Esophagus (tissue), 2 donors: ENCODE data around the gene CENPQ. TPM values are rescaled to one million over a fixed set of nuclear protein-coding genes. Genes with fewer than 3 reads are reported as not detected.

Experiments used
- H3K27ac ChIP-seq, 2 donors: one replicate each; pipeline ENCODE4 v1.5.1; 2013; ENCODE audit warnings: low read depth in 2 of 2, mild to moderate bottlenecking in 2 of 2, inconsistent platforms in 1 of 2, low read length in 1 of 2, moderate library complexity in 1 of 2
- H3K27me3 ChIP-seq, 2 donors: one replicate each; pipeline ENCODE4 v1.6.1; 2013; ENCODE audit warnings: low read length in 2 of 2, control low read depth in 1 of 2, mild to moderate bottlenecking in 1 of 2; ENCODE audit not compliant: insufficient read depth in 2 of 2, control insufficient read depth in 1 of 2
- H3K36me3 ChIP-seq, 2 donors: one replicate each; pipeline ENCODE4 v1.6.1; 2013; ENCODE audit warnings: low read length in 1 of 2; ENCODE audit not compliant: control insufficient read depth in 2 of 2, insufficient read depth in 2 of 2
- H3K4me1 ChIP-seq, 2 donors: one replicate each; pipeline ENCODE4 v1.6.1; 2013; ENCODE audit warnings: low read length in 1 of 2; ENCODE audit not compliant: control insufficient read depth in 2 of 2, insufficient read depth in 2 of 2
- H3K4me3 ChIP-seq, 2 donors: one replicate each; pipeline ENCODE4 v1.5.1; 2013; ENCODE audit warnings: low read length in 2 of 2, mild to moderate bottlenecking in 2 of 2, low read depth in 1 of 2, moderate library complexity in 1 of 2
- H3K9me3 ChIP-seq, 2 donors: one replicate each; pipeline ENCODE4 v1.6.1; 2013; ENCODE audit warnings: mild to moderate bottlenecking in 2 of 2, low read depth in 1 of 2, low read length in 1 of 2, moderate library complexity in 1 of 2; ENCODE audit not compliant: control insufficient read depth in 2 of 2, insufficient read depth in 1 of 2
- WGBS, 2 donors: extraction: QIAGEN DNeasy Blood & Tissue Kit; methylation state at CpG; one replicate each; pipeline ENCODE4 v1.1.7; 2013; 5-methylcytosine and 5-hydroxymethylcytosine counted together
- polyA plus RNA-seq, 2 donors: library from polyadenylated mRNA; stranded (reverse); fragments of 200-250 nt; gene quantifications; one replicate each; pipeline ENCODE4 v1.2.3, GENCODE V29; 2013
- donor health status: healthy with polysubstance abuse.
- donor health status: Bipolar disorder and iron deficiency.

Gene CENPQ
- polyA plus RNA-seq, 2 donors = 2.8 to 4.2 TPM

DNA sequence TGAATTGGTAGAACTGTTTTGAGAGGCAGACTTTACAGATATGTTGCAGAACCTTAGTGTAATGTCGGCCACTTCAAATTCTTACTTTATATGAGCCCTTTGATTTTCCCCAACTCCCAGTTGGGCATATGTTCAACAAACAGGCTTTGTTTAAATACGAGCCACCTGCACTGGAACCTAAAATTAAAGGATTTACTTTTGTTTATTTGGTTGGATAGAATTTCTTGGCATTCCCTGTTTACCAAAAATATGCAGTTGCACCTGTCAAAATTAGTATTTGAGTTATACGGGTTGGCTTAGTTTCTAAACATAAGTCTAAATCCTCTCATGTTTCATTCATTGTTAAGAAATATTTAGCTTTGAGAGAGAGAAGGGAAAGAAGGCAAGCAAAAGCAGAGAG lies 34.1 kb downstream of the CENPQ start:
- H3K36me3 ChIP-seq = peaks cover 0 to 2% of the 10 kb centered on the region in 2 donors
- H3K27ac ChIP-seq = no peak overlapping the region
- H3K9me3 ChIP-seq = no peaks in the 10 kb centered on the region
- no peaks in the 10 kb centered on the region for H3K27me3 ChIP-seq
- WGBS, 2 donors = 41 to 58% methylated on average over 3 of the region's 3 CpGs
- no peak overlapping the region for H3K4me3 ChIP-seq
- H3K4me1 ChIP-seq = no peaks in the 10 kb centered on the region

DNA sequence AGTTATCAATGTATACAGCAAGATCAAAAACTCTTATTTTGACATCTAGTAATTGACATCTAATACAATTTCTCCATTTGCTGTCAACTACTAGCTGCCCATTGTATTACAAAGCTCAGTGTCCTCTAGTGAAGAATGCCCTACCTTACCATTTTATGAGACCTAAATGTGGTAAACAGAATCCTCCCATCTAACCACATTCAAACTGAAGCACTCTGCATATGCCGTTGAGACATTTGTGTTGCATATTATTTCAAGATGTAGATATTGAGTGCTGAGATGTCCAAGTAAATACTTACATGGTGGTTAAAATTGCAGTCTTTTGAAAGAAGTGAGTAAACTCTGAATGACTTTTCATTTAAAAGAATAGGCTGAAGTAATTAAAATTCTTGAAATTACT lies 36.0 kb downstream of the CENPQ start:
- no peak overlapping the region for H3K4me3 ChIP-seq
- no peaks in the 10 kb centered on the region for H3K9me3 ChIP-seq
- no peaks in the 10 kb centered on the region for H3K4me1 ChIP-seq
- no peaks in the 10 kb centered on the region for H3K36me3 ChIP-seq
- 89 to 91% methylated on average over 1 of the region's 1 CpG for WGBS, 2 donors
- no peaks in the 10 kb centered on the region for H3K27me3 ChIP-seq
- H3K27ac ChIP-seq = no peak overlapping the region

GRCh38 chr6:49499623-49500022 lies 36.5 kb downstream of the CENPQ start, which contains the start of gene GLYATL3:
TSS of gene GLYATL3 (plus strand) at chr6:49499923. CDS start at chr6:49511991, 12,068 bp downstream.
- no peaks in the 10 kb centered on the region for H3K36me3 ChIP-seq
- H3K27ac ChIP-seq = no peak within 1 kb of the TSS
- H3K9me3 ChIP-seq = no peaks in the 10 kb centered on the region
- H3K4me1 ChIP-seq = no peaks in the 10 kb centered on the region
- WGBS, 2 donors = 45 to 60% methylated on average over 2 of the region's 2 CpGs
- no peaks in the 10 kb centered on the region for H3K27me3 ChIP-seq
- no peak within 1 kb of the TSS for H3K4me3 ChIP-seq

DNA sequence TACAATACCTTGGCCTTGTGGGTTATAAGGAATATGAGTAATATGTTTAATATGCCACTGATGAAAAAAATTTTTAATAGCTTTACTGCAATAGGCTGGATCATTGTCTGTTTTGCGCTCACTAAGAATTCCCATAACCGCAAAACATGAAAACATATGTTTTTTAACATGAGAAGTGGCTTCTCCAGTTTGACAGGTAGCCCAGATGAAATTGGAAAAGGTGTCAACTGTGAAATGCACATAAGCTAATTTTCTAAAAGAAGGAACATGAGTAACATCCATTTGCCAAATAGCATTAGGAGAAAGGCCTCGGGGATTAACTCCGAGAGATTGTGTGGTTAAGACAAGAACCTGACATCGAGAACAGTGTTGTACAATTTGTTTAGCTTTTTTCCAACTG lies 41.5 kb downstream of the CENPQ start:
- Histone ChIP-seq H3K36me3 (no peaks in the 10 kb centered on the region), H3K27ac (no peak overlapping the region), H3K9me3 (no peaks in the 10 kb centered on the region), H3K4me1 (no peaks in the 10 kb centered on the region), H3K4me3 (no peak overlapping the region), H3K27me3 (no peaks in the 10 kb centered on the region)
- WGBS, 2 donors = 45 to 74% methylated on average over 5 of the region's 5 CpGs

GRCh38 chr6:49506569-49507111 lies 43.5 kb downstream of the CENPQ start:
- Histone ChIP-seq H3K36me3 (no peaks in the 10 kb centered on the region), H3K27me3 (no peaks in the 10 kb centered on the region), H3K9me3 (no peaks in the 10 kb centered on the region), H3K4me3 (no peak overlapping the region), H3K4me1 (no peaks in the 10 kb centered on the region), H3K27ac (no peak overlapping the region)
- WGBS, 2 donors = 61 to 76% methylated on average over 5 of the region's 5 CpGs

DNA sequence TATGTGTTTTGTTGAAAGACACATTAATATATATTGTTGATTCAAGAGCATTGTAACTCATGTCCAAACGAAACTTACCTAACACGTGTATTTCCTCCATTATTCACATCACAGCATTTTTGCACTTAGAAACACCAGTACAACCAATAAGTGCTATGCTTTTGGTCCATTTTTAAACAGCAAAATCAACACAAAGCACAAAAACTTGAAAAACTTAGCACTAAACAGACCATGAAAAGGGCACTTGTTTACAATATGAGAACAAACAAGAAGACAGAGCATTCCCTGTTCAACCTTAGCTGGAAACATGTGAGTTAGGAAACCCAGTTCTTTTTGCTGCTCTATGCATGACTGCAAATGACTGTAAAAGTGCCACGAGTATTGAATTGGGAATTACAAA lies 46.2 kb downstream of the CENPQ start:
- 55 to 57% methylated on average over 3 of the region's 3 CpGs for WGBS, 2 donors
- no peak overlapping the region for H3K4me3 ChIP-seq
- no peaks in the 10 kb centered on the region for H3K27me3 ChIP-seq
- no peak overlapping the region for H3K27ac ChIP-seq
- H3K4me1 ChIP-seq = no peaks in the 10 kb centered on the region
- H3K36me3 ChIP-seq = no peaks in the 10 kb centered on the region
- H3K9me3 ChIP-seq = no peaks in the 10 kb centered on the region

DNA sequence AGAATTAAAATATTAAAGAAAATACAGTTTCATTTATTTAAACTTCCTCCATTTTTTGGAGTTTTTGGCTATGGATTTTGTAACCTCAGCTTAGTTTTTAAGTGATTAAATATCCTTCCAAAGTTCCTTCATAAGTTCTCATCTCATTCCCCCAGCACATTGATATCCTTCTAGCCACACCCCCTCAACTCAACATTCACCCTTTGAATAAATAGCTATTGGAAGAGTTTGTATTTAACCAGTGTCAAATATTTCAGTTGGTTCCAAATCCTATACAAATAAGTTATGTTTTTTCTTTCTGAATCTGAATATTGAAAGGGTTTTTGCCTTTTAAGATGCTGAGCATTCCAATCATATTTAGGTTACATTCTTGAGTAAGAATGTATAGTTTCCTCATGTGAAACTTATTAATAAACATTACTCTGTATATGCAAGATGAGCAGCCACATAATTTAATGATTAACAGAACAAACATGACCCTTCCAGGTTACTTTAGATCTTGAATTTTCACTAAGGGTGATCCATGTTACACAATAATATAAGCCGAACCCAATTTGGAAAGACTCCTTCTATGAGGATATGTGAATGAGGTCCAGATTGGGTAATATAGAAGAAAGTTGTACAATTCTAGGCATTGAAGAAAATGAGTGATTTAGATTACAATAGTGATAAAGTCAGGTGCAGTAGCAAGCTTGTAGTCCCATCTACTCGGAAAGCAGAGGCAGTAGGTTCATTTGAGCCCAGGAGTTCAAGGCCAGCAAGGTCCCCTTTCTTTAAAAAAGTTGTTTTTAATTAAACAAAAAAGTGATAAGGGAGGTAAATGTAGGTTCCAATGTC lies 50.2 kb downstream of the CENPQ start:
- Histone ChIP-seq H3K27me3 (no peaks in the 10 kb centered on the region), H3K9me3 (no peaks in the 10 kb centered on the region), H3K27ac (no peak overlapping the region), H3K36me3 (no peaks in the 10 kb centered on the region), H3K4me1 (no peaks in the 10 kb centered on the region), H3K4me3 (no peak overlapping the region)
- 59 to 82% methylated on average over 2 of the region's 2 CpGs for WGBS, 2 donors

GRCh38 chr6:49514571-49515484 lies 51.7 kb downstream of the CENPQ start:
- 69 to 71% methylated on average over 8 of the region's 8 CpGs for WGBS, 2 donors
- Histone ChIP-seq H3K36me3 (no peaks in the 10 kb centered on the region), H3K27ac (no peak overlapping the region), H3K9me3 (no peaks in the 10 kb centered on the region), H3K27me3 (no peaks in the 10 kb centered on the region), H3K4me1 (no peaks in the 10 kb centered on the region), H3K4me3 (no peak overlapping the region)

- Histone ChIP-seq H3K27ac (no peak overlapping the region), H3K4me3 (no peak overlapping the region), H3K27me3 (no peaks in the 10 kb centered on the region), H3K36me3 (no peaks in the 10 kb centered on the region), H3K4me1 (no peaks in the 10 kb centered on the region), H3K9me3 (no peaks in the 10 kb centered on the region)
- 79 to 86% methylated on average over 10 of the region's 10 CpGs for WGBS, 2 donors
Measured at GRCh38 chr6:49515485-49516146, 52.4 kb downstream of the CENPQ start.
